Esophagus muscularis mucosa (tissue), 4 donors: ENCODE results near the gene NTF3.

Experiments used
- EP300 ChIP-seq: sonication (generic); formaldehyde crosslinking; IDR thresholded peaks from one replicate; pipeline ENCODE4 v1.6.1; 2017; ENCODE audit warnings: antibody characterized with exemption
- POLR2A ChIP-seq: fragments of 450-650 bp; IDR thresholded peaks from one replicate; pipeline ENCODE4 v1.6.1; 2017; ENCODE audit warnings: antibody characterized with exemption, moderate library complexity, mild to moderate bottlenecking, low read depth
- POLR2AphosphoS5 ChIP-seq, 2 donors: sonication (generic); formaldehyde crosslinking; IDR thresholded peaks; one replicate each; pipeline ENCODE4 v1.6.1; 2017; ENCODE audit warnings: antibody characterized with exemption in 2 of 2
- TF ChIP-seq, protein P1 (sequence below), 3 experiments: fragments of 200-600 bp in 2 of 3; fragments of 450-650 bp in 1 of 3; sonication (generic) in 2 of 3; IDR thresholded peaks; one replicate each; pipeline ENCODE4 v1.5.1; 2017 to 2019; ENCODE audit warnings: antibody characterized with exemption in 3 of 3, mild to moderate bottlenecking in 2 of 3, moderate library complexity in 1 of 3

DNA sequence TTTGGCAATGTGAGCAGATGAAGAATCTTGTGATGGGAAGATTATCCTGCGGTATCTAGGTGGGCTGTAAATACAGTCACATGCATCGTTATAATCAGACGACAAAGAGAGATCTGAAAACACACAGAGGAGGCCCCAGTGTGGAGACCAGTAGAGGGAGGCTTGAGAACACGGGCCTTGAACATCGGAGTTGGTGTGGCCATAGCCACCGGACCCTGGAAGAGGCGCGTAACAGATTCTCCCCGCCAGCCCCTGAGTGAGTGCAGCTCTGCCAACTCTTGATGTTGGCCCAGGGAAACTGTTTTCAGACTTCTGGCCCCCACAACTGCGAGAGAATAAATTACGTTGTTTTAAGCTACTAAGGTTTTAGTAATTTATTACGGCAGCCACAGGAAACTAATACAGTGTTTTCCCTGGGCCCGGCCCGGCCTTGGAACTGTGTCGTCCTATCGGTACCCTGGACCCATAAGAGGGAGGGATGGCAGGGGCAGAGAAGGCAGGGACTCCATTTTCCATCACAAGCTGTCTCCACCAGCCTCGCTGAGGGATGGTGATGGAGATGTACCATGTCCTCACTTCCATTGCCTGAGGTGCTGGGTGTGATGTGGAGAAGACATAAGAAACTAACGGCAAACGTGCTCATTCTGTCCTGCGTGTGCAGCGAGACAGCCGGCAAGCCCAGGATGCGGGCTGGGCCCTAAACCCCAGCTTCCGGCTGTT is 91.6 kb downstream of the NTF3 start:
- TF ChIP-seq, protein P1, sequence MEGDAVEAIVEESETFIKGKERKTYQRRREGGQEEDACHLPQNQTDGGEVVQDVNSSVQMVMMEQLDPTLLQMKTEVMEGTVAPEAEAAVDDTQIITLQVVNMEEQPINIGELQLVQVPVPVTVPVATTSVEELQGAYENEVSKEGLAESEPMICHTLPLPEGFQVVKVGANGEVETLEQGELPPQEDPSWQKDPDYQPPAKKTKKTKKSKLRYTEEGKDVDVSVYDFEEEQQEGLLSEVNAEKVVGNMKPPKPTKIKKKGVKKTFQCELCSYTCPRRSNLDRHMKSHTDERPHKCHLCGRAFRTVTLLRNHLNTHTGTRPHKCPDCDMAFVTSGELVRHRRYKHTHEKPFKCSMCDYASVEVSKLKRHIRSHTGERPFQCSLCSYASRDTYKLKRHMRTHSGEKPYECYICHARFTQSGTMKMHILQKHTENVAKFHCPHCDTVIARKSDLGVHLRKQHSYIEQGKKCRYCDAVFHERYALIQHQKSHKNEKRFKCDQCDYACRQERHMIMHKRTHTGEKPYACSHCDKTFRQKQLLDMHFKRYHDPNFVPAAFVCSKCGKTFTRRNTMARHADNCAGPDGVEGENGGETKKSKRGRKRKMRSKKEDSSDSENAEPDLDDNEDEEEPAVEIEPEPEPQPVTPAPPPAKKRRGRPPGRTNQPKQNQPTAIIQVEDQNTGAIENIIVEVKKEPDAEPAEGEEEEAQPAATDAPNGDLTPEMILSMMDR (IDR thresholded peaks at IDR 0.05): no peak
- TF ChIP-seq POLR2A: no peak
- no peak for TF ChIP-seq POLR2AphosphoS5 (IDR thresholded peaks at IDR 0.05)
- no peak for TF ChIP-seq EP300
